HFF-Myc (cell line): ENCODE data around the gene NUCKS1.

ENCODE experiments used
- DNase-seq: peaks from one replicate; pipeline ENCODE4 v3.0.0-alpha.2; 2011; ENCODE audit warnings: low read depth; ENCODE audit errors: extremely low read depth
- H3K4me3 ChIP-seq: replicated peaks from 2 replicates; pipeline ENCODE4 v1.5.1; 2011; ENCODE audit warnings: low read depth, mild to moderate bottlenecking, control low read depth, low read length
- CTCF ChIP-seq: IDR thresholded peaks from 2 replicates; pipeline ENCODE4 v1.5.1; 2012; ENCODE audit warnings: mild to moderate bottlenecking, low read depth, low read length, control low read depth; ENCODE audit errors: missing control alignments

Gene NUCKS1

GRCh38 chr1:205678286-205679111 lies 71.5 kb downstream of the NUCKS1 start:
- no peak overlapping the region; the same call in 1 of the 2 replicates for H3K4me3 ChIP-seq
- no peak for DNase-seq
- TF ChIP-seq CTCF: no peak

- no peak overlapping the region for H3K4me3 ChIP-seq
- no peak for TF ChIP-seq CTCF
- no peak for DNase-seq
Measured at GRCh38 chr1:205677167-205677566, 72.8 kb downstream of the NUCKS1 start.

- DNase-seq: no peak
- H3K4me3 ChIP-seq: no peak overlapping the region
- no peak for TF ChIP-seq CTCF
Measured at GRCh38 chr1:205676597-205676996, 73.4 kb downstream of the NUCKS1 start.

- no peak overlapping the region for H3K4me3 ChIP-seq
- no peak for TF ChIP-seq CTCF
- DNase-seq: no peak
Measured at GRCh38 chr1:205676002-205676401, 74.0 kb downstream of the NUCKS1 start.

- no peak overlapping the region for H3K4me3 ChIP-seq
- TF ChIP-seq CTCF: no peak
- no peak for DNase-seq
Measured at GRCh38 chr1:205675247-205675646, 74.7 kb downstream of the NUCKS1 start.

- no peak overlapping the region for H3K4me3 ChIP-seq
- no peak for TF ChIP-seq CTCF
- DNase-seq: no peak
Measured at GRCh38 chr1:205672970-205673369, 77.0 kb downstream of the NUCKS1 start.
